SU-DHL-6 (cell line): ENCODE measurements around the gene MLXIPL.

Experiments used
- CTCF ChIP-seq: fragments of 200-600 bp; sonication (generic); IDR thresholded peaks from one replicate; pipeline ENCODE4 v1.5.1; 2017; ENCODE audit warnings: antibody characterized with exemption, mild to moderate bottlenecking, low read length, moderate library complexity; ENCODE audit not compliant: insufficient read depth, poor library complexity, severe bottlenecking
- EZH2phosphoT487 ChIP-seq: fragments of 200-600 bp; sonication (generic), shearing (Covaris generic); conservative IDR thresholded peaks from 2 replicates; pipeline ENCODE4 v1.6.1; 2018; ENCODE audit warnings: mild to moderate bottlenecking, antibody characterized with exemption, low read length, moderate library complexity, mixed read lengths

GRCh38 chr7:73626814-73627213 lies 2.5 kb upstream of the MLXIPL start:
- TF ChIP-seq CTCF: no peak
- TF ChIP-seq EZH2phosphoT487: no peak
